ENCODE results near the gene PPP5C.

DNA sequence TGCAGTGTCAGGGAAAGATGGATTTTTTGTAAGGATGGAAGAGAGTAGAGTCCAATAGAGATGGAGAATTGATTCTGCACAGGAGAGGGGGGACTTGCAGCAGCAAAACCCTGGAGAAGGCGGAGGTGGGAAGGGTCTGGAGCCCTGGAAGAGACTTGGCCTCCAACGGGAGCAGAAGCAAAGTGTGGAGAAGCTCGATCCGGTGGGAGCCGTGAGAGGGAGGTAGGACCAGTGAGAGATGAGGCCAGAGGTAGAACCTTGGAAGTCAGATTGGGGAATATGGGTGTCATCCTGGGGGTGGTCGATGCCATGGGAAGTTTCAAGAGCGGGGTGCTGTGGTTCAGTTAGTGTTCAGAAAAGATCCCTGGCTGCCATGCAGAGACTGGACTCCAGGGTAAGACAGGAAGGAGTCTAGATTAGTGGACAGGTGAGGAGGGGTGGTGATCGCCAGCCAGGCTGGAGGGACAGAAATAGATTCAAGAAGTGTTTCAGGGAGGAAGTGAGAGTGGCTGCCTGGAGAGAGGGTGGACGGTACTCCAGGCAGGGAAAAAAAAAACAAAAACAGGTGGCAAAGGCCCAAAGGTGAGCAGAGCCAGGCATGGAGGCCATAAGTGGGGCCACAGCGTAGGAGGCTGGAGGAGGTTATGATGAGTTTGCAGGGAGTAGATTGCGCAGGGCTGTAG lies 2.6 kb downstream of the PPP5C start:
- TF ChIP-seq POLR2AphosphoS5 (IDR thresholded peaks at IDR 0.05) (no peak), EP300 (IDR thresholded peaks at IDR 0.05) (no peak), CTCF (IDR thresholded peaks at IDR 0.05) (no peak)
